Activated T-helper 1 cell treated with anti-CD3 and anti-CD28 coated beads, Interleukin-2, amount 50 U/mL, for 16 hours (primary cell): ENCODE results near the gene LNX2.

ENCODE experiments used
- DNase-seq, 2 donors: peaks; one replicate each; pipeline ENCODE4 v3.0.0-alpha.2; 2020; ENCODE audit warnings: low read depth in 1 of 2, low spot score in 1 of 2

LNX2 gene

GRCh38 chr13:27613628-27614027 lies 6.7 kb downstream of the LNX2 start:
- no peak for DNase-seq

GRCh38 chr13:27607125-27607524 lies 13.2 kb downstream of the LNX2 start:
- DNase-seq = no peak

DNA sequence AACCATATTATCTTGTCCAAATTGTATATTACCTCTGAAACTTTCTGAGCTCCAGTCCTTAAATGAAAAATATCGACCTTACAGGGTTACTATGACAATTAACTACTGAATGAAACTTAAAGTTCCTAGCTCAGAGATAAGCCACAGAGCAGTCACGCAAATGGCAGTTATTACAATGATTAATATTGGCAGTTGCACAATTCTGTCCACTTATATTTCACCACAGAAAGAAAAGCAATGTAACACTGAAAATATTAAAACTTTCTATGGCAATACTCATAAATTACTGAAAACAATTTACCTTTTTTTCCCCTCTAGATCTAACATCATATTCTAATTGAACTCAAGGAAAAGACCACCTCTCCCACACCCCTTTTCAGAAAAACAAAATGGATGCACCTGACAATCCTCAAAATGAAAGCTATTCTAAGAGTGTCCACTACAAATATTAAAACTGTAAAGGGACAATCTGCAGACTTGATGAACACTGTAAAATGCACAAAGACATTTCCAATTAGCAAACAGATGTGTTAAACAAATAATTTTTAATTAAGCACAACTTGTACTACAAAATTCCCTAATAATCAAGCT lies 14.6 kb downstream of the LNX2 start:
- no peak for DNase-seq

GRCh38 chr13:27605099-27605498 lies 15.2 kb downstream of the LNX2 start:
- DNase-seq = no peak

DNA sequence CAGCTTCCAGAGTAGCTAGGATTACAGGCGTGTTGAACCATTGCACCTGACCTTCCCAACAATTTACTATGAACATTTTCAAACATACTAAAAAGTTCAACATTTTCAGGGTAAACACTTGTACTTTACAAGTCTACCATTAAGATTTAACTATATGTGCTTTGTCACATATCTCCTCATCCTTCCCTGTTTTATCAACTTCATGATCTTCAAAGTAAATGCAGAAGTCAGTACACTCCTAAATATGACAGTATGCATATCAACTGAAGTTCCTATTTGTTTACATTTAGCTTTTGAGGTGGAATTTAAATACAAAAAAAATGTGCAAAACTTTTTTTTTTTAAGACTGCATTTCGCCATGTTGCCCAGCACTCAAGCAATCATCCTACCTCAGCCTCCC lies 18.5 kb downstream of the LNX2 start:
- no peak for DNase-seq

DNA sequence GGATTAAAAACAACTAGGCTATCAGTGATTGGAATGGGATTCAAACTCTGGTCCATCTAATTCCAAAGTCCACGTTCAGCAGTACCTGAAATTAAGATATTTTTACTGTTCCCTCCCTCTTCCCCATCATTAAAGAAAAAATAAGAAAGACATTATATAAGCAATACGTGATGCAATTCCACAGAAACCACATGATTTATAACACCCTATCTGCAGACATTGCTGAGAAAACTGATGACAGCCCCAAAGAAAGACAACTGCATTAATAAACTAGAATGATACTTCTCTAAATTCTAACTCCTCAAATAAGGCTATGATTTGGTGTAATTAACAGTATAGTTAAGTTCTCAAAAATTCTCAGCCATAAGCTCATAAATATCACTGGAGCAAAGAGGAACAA lies 19.1 kb downstream of the LNX2 start:
- DNase-seq = no peak

- DNase-seq = no peak
Observed at GRCh38 chr13:27600711-27601110, 19.6 kb downstream of the LNX2 start.

- no peak for DNase-seq
Observed at GRCh38 chr13:27599845-27600553, 20.3 kb downstream of the LNX2 start.

DNA sequence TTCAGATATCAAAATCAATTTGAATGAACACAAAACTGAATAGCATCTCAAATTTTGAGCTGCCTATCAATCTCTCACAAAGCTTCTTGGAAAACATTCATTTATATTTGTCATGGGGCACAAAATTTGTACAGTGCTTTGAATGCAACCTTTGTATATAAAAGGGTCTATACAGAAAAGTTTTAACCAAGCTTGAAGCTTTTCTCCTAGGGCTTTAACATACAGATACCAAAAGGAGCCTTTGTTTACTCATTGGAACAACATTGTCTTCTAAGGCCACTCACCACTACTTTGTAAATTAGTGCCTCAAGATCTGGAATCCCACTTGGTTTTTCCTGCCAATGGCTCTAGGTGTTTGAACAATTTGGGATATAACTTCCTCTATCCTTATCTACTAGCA lies 21.2 kb downstream of the LNX2 start:
- DNase-seq = no peak

DNA sequence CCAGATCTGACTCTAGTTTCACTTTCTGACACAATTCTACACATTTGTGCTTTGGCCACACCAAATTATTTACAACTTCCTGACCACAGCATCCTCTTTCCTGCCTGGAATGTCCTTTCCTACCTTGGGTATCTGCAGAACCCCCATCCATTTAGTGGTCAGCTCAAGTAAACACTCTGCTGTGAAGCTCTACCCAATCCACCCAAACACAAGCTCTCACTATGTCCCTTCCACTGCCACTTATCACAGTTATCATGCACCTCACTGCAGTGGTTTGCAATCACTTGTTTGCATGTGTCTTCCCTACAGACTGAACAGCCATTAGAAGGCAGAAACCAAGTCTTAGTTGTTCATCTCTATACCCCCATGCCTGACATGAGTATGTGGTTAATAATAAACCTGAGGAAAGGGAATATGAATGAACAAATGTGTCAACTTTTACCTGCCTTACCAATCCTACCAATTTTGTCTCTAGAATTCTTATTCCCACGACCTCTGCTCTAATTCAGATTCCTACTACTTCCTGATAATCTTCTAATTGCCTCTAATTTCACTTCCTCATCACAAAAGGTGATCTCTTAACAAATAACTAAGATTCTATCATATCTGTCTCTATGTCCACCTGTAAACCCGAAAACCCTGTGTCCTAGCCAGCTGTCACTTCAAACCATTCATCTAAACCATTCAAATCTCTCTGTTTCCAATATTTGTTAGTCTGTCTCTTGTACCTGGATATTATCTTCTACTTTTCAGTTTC lies 25.1 kb downstream of the LNX2 start:
- DNase-seq = no peak

DNA sequence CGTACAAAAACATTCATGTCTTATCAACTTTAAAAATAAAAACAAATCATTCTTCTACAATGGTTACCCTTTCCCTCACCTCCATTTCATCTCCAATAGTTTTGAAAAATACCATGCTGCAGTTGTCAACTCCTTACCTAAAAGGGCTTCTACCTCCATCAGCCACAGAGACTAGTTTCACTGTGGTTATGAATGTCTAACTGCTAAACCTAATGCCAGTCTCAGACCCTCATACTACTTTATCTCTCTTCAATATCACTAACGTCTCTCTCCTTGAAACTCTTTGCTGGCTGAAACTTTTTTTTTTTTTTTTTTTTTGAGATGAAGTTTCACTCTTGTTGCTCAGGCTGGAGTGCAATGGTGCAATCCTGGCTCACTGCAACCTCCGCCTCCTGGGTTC lies 27.1 kb downstream of the LNX2 start:
- no peak for DNase-seq

DNA sequence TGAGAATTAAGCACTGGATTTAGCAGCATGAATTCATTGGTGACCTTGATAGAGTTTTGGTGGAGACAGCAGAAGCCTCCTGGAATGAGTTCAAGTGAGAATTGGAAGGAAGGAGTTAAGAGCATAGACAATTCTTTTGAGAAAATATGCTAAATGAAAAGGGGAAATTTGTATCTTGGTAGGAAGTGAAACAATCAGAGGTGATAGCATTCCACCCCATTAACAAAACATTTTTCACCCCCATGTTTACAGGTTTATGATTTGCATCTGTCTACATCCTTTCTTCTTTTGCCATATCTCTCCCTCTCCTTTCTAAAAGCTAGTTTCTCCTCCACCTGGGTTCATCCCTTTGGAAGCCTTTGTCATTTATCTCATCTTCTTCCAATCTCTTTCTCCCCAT lies 27.5 kb downstream of the LNX2 start:
- no peak for DNase-seq

GRCh38 chr13:27588405-27588804 lies 31.9 kb downstream of the LNX2 start:
- no peak for DNase-seq

GRCh38 chr13:27587095-27587746 lies 33.1 kb downstream of the LNX2 start:
- DNase-seq = no peak

GRCh38 chr13:27583645-27584044 lies 36.7 kb downstream of the LNX2 start:
- DNase-seq = no peak

DNA sequence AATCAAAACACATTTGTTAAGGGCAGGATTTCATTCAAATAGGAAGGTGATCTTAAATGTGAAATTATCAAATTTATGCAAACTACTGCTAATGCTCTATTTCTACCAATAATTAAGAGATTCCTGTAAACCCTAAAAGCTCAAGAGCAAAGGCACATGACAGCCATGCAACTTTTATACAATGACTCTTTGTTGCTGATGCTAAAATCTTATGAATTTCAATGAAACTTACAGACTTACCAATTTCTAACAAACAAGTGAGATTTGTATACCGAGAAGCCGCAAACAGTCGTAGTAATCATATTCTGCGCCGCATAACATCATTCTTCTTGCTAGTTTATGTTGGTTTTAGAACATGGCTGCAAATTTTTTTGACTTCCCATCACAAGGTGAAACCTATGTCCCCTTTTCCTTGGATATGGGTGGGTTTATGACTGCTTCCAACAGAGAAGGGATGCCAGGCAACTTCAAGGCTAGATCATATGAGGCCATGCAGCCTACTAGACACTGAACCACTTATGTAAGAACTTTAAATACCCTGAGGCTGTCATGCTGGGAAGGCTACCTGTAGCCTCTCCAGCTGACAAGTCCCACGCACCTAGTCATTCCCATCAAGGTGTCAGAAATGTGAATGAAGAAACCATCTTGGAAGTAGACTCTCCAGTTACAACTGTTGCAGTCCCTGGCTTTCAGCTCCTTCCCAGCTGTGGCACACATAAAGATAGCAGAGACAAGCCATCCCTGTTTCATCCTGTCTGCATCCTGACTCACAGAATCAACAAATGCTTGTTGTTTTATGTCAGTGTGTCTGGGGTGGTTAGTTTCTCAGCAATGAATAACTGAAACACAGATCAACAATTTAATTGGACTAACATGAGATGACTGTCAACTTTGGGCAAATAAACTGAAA lies 42.0 kb downstream of the LNX2 start:
- DNase-seq = no peak

- DNase-seq = no peak
Observed at GRCh38 chr13:27574661-27575060, 45.7 kb downstream of the LNX2 start.

DNA sequence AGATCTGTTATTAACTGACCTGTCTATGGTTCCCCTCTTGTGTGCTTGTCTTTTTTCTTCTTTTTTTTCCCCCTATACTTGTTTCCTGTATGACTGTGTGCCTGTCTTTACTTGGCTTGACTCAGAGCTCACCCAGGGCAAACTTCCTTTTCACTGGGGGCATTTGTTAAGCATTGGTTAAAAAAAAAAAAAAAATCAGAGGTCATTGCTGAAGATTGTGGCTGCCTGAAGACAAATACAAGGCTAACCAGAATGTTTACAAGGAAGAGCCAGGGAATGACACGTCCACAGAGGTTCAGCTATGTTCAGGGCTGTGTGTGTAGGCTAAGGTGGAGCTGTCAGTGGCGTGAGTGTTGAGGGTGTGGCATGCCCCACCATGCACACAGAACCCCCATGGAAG lies 47.1 kb downstream of the LNX2 start:
- no peak for DNase-seq

GRCh38 chr13:27572234-27572901 lies 48.0 kb downstream of the LNX2 start:
- DNase-seq = no peak

- no peak for DNase-seq
Observed at GRCh38 chr13:27570906-27571305, 49.4 kb downstream of the LNX2 start.
